HG03432 (cell line): Measurements from ENCODE around the gene SMARCA4.

Source experiments
- ATAC-seq: cut with Tn5 transposase; IDR thresholded peaks from one replicate; pipeline ENCODE4 v1.9.1; 2021; ENCODE audit warnings: mild to moderate bottlenecking, moderate library complexity; ENCODE audit not compliant: unreplicated experiment

The SMARCA4 gene

GRCh38 chr19:11007385-11007784, 46.6 kb downstream of the SMARCA4 start:
- no peak for ATAC-seq

GRCh38 chr19:11007962-11008532, 47.2 kb downstream of the SMARCA4 start:
- ATAC-seq = no peak

GRCh38 chr19:11010041-11010440, 49.2 kb downstream of the SMARCA4 start:
- ATAC-seq = no peak

- no peak for ATAC-seq
These were observed 51.7 kb downstream of the SMARCA4 start for GRCh38 chr19:11012507-11012906.

GRCh38 chr19:11013771-11014170, 52.9 kb downstream of the SMARCA4 start:
- ATAC-seq = no peak

GRCh38 chr19:11014403-11014911, 53.6 kb downstream of the SMARCA4 start:
- ATAC-seq = no peak

GRCh38 chr19:11016631-11017030, 55.8 kb downstream of the SMARCA4 start:
- no peak for ATAC-seq

GRCh38 chr19:11017275-11018035, 56.6 kb downstream of the SMARCA4 start:
- no peak for ATAC-seq

- ATAC-seq = no peak
These were observed 57.3 kb downstream of the SMARCA4 start for GRCh38 chr19:11018179-11018578.

- no peak for ATAC-seq
These were observed 57.9 kb downstream of the SMARCA4 start for GRCh38 chr19:11018763-11019162.

- ATAC-seq = no peak
These were observed 58.4 kb downstream of the SMARCA4 start for GRCh38 chr19:11019262-11019661.

GRCh38 chr19:11019824-11020223, 59.0 kb downstream of the SMARCA4 start:
- no peak for ATAC-seq

- ATAC-seq = no peak
These were observed 59.6 kb downstream of the SMARCA4 start for GRCh38 chr19:11020423-11020822.

- ATAC-seq = no peak
These were observed 60.3 kb downstream of the SMARCA4 start for GRCh38 chr19:11020982-11021759.

GRCh38 chr19:11021760-11022144, 60.9 kb downstream of the SMARCA4 start:
- no peak for ATAC-seq

- ATAC-seq = no peak
These were observed 62.2 kb downstream of the SMARCA4 start for GRCh38 chr19:11023016-11023415.

GRCh38 chr19:11023710-11024109, 62.9 kb downstream of the SMARCA4 start:
- no peak for ATAC-seq

GRCh38 chr19:11024259-11024658, 63.4 kb downstream of the SMARCA4 start:
- no peak for ATAC-seq

- ATAC-seq = no peak
These were observed 64.2 kb downstream of the SMARCA4 start for GRCh38 chr19:11025006-11025405.

GRCh38 chr19:11025445-11025844, 64.6 kb downstream of the SMARCA4 start:
- ATAC-seq = no peak

GRCh38 chr19:11025997-11026396, 65.2 kb downstream of the SMARCA4 start:
- no peak for ATAC-seq

- ATAC-seq = no peak
These were observed 66.6 kb downstream of the SMARCA4 start for GRCh38 chr19:11027381-11027780.
